Activated T-helper 1 cell treated with anti-CD3 and anti-CD28 coated beads, Interleukin-12 subunit alpha, Interleukin-12 subunit beta, Interleukin-2, Interleukin-4 antibody, amounts not matched to agents 30 ng/mL and 10 ng/mL and 1 ng/mL, durations not matched to agents 14 hours and 24 hours and 36 hours (primary cell): ENCODE measurements around the gene DSCAML1. TPM values are rescaled to one million over a fixed set of nuclear protein-coding genes. Genes with fewer than 3 reads are reported as not detected.

ENCODE experiments used
- DNase-seq: peaks from one replicate; pipeline ENCODE4 v3.0.0; 2021; ENCODE audit warnings: low spot score
- H3K27ac Mint-ChIP-seq: one replicate; pipeline ENCODE4 v1.8.0; 2021; ENCODE audit warnings: mild to moderate bottlenecking, mixed read lengths
- H3K27me3 Mint-ChIP-seq: one replicate; pipeline ENCODE4 v1.8.0; 2022; ENCODE audit warnings: mild to moderate bottlenecking, moderate library complexity, mixed read lengths; ENCODE audit not compliant: insufficient read depth
- H3K36me3 Mint-ChIP-seq: one replicate; pipeline ENCODE4 v1.8.0; 2021; ENCODE audit warnings: low read depth, mixed read lengths
- H3K4me1 Mint-ChIP-seq: one replicate; pipeline ENCODE4 v1.8.0; 2021; ENCODE audit warnings: low read depth, mixed read lengths
- H3K4me3 Mint-ChIP-seq: one replicate; pipeline ENCODE4 v1.8.0; 2021; ENCODE audit warnings: mild to moderate bottlenecking, moderate library complexity, mixed read lengths
- H3K9me3 Mint-ChIP-seq: one replicate; pipeline ENCODE4 v1.8.0; 2021; ENCODE audit warnings: mixed read lengths
- intact Hi-C: fragments of 100-400 bp; cut with micrococcal nuclease; formaldehyde crosslinking; loops from one replicate; pipeline ENCODE4 v1.15.1; 2024
- total RNA-seq: library from RNA; stranded (reverse); gene quantifications from 2 replicates; pipeline ENCODE4 v1.2.3, GENCODE V29; 2022

The DSCAML1 gene
- total RNA-seq, 1 donor from 2014 or later: not detected

- Mint-ChIP-seq H3K4me3 (no peak overlapping the region), H3K9me3 (no peaks in the 10 kb centered on the region), H3K4me1 (peaks cover 39% of the 10 kb centered on the region), H3K36me3 (no peaks in the 10 kb centered on the region), H3K27me3 (peaks cover 4% of the 10 kb centered on the region), H3K27ac (no peak overlapping the region)
- DNase-seq: no peak
- intact Hi-C loops: no loop called here
Observed at GRCh38 chr11:117607449-117607848, 189.6 kb downstream of the DSCAML1 start.

GRCh38 chr11:117606790-117607189 lies 190.2 kb downstream of the DSCAML1 start:
- intact Hi-C loops: no loop called here

GRCh38 chr11:117606211-117606610 lies 190.8 kb downstream of the DSCAML1 start:
- Mint-ChIP-seq H3K4me1 (peaks cover 36% of the 10 kb centered on the region), H3K27me3 (peaks cover 6% of the 10 kb centered on the region), H3K36me3 (no peaks in the 10 kb centered on the region), H3K4me3 (peak overlapping the region; percentile 13), H3K9me3 (no peaks in the 10 kb centered on the region), H3K27ac (no peak overlapping the region)
- no peak for DNase-seq
- intact Hi-C loops: no loop called here

More at GRCh38 chr11:117606790-117607189, 190.2 kb downstream of the DSCAML1 start:
- Mint-ChIP-seq H3K27ac (no peak overlapping the region), H3K36me3 (no peaks in the 10 kb centered on the region), H3K27me3 (peaks cover 4% of the 10 kb centered on the region), H3K4me1 (peaks cover 39% of the 10 kb centered on the region), H3K9me3 (no peaks in the 10 kb centered on the region), H3K4me3 (no peak overlapping the region)
- no peak for DNase-seq

GRCh38 chr11:117605331-117605730 lies 191.7 kb downstream of the DSCAML1 start:
- H3K4me1 Mint-ChIP-seq: peaks cover 27% of the 10 kb centered on the region
- no peak overlapping the region for H3K27ac Mint-ChIP-seq
- no peaks in the 10 kb centered on the region for H3K36me3 Mint-ChIP-seq
- intact Hi-C loops: no loop called here
- no peaks in the 10 kb centered on the region for H3K9me3 Mint-ChIP-seq
- no peak overlapping the region for H3K4me3 Mint-ChIP-seq
- peaks cover 12% of the 10 kb centered on the region for H3K27me3 Mint-ChIP-seq
- no peak for DNase-seq

- H3K27ac Mint-ChIP-seq: no peak overlapping the region
- H3K4me1 Mint-ChIP-seq: peaks cover 18% of the 10 kb centered on the region
- no peak for DNase-seq
- H3K27me3 Mint-ChIP-seq: peaks cover 13% of the 10 kb centered on the region
- H3K9me3 Mint-ChIP-seq: no peaks in the 10 kb centered on the region
- intact Hi-C loops: no loop called here
- H3K36me3 Mint-ChIP-seq: no peaks in the 10 kb centered on the region
- no peak overlapping the region for H3K4me3 Mint-ChIP-seq
Observed at GRCh38 chr11:117604336-117604995, 192.6 kb downstream of the DSCAML1 start.

GRCh38 chr11:117603932-117604331 lies 193.1 kb downstream of the DSCAML1 start:
- Mint-ChIP-seq H3K27me3 (peaks cover 13% of the 10 kb centered on the region), H3K9me3 (no peaks in the 10 kb centered on the region), H3K36me3 (no peaks in the 10 kb centered on the region), H3K27ac (no peak overlapping the region), H3K4me1 (peaks cover 16% of the 10 kb centered on the region), H3K4me3 (no peak overlapping the region)
- intact Hi-C loops: no loop called here
- no peak for DNase-seq

- intact Hi-C loops: no loop called here
- Mint-ChIP-seq H3K27ac (no peak overlapping the region), H3K4me1 (peaks cover 2% of the 10 kb centered on the region), H3K36me3 (no peaks in the 10 kb centered on the region), H3K9me3 (no peaks in the 10 kb centered on the region), H3K27me3 (peaks cover 14% of the 10 kb centered on the region), H3K4me3 (no peak overlapping the region)
- DNase-seq: no peak
Observed at GRCh38 chr11:117601006-117601708, 195.9 kb downstream of the DSCAML1 start.

GRCh38 chr11:117600234-117600783 lies 196.7 kb downstream of the DSCAML1 start:
- Mint-ChIP-seq H3K27me3 (peaks cover 12% of the 10 kb centered on the region), H3K9me3 (no peaks in the 10 kb centered on the region), H3K4me3 (no peak overlapping the region), H3K36me3 (no peaks in the 10 kb centered on the region), H3K27ac (no peak overlapping the region), H3K4me1 (no peaks in the 10 kb centered on the region)
- intact Hi-C loops: no loop called here
- no peak for DNase-seq

- DNase-seq: peak; percentile 23
- intact Hi-C loops: loop anchor here (2.0 kb wide), 1 partner anchor 14 kb away; no protein-coding TSS in a partner anchor
- peaks cover 12% of the 10 kb centered on the region for H3K27me3 Mint-ChIP-seq
- H3K36me3 Mint-ChIP-seq: no peaks in the 10 kb centered on the region
- no peaks in the 10 kb centered on the region for H3K4me1 Mint-ChIP-seq
- no peak overlapping the region for H3K4me3 Mint-ChIP-seq
- H3K9me3 Mint-ChIP-seq: no peaks in the 10 kb centered on the region
- H3K27ac Mint-ChIP-seq: no peak overlapping the region
Observed at GRCh38 chr11:117597071-117597470, 199.9 kb downstream of the DSCAML1 start.

- no peak for DNase-seq
- intact Hi-C loops: no loop called here
- H3K27ac Mint-ChIP-seq: no peak overlapping the region
- H3K9me3 Mint-ChIP-seq: no peaks in the 10 kb centered on the region
- H3K36me3 Mint-ChIP-seq: no peaks in the 10 kb centered on the region
- no peak overlapping the region for H3K4me3 Mint-ChIP-seq
- no peaks in the 10 kb centered on the region for H3K4me1 Mint-ChIP-seq
- peaks cover 5% of the 10 kb centered on the region for H3K27me3 Mint-ChIP-seq
Observed at GRCh38 chr11:117595440-117595839, 201.6 kb downstream of the DSCAML1 start.

GRCh38 chr11:117594721-117595120 lies 202.3 kb downstream of the DSCAML1 start:
- Mint-ChIP-seq H3K36me3 (no peaks in the 10 kb centered on the region), H3K9me3 (no peaks in the 10 kb centered on the region), H3K4me3 (no peak overlapping the region), H3K27ac (no peak overlapping the region), H3K4me1 (no peaks in the 10 kb centered on the region), H3K27me3 (peaks cover 3% of the 10 kb centered on the region)
- intact Hi-C loops: no loop called here
- no peak for DNase-seq

GRCh38 chr11:117593065-117593464 lies 204.0 kb downstream of the DSCAML1 start:
- intact Hi-C loops: no loop called here
- no peaks in the 10 kb centered on the region for H3K9me3 Mint-ChIP-seq

GRCh38 chr11:117591316-117592039 lies 205.5 kb downstream of the DSCAML1 start:
- H3K4me3 Mint-ChIP-seq: no peak overlapping the region
- no peaks in the 10 kb centered on the region for H3K27me3 Mint-ChIP-seq
- no peak overlapping the region for H3K27ac Mint-ChIP-seq
- H3K4me1 Mint-ChIP-seq: no peaks in the 10 kb centered on the region
- intact Hi-C loops: no loop called here
- DNase-seq: no peak
- H3K36me3 Mint-ChIP-seq: no peaks in the 10 kb centered on the region
- H3K9me3 Mint-ChIP-seq: no peaks in the 10 kb centered on the region

More at GRCh38 chr11:117593065-117593464, 204.0 kb downstream of the DSCAML1 start:
- H3K4me3 Mint-ChIP-seq: no peak overlapping the region
- H3K36me3 Mint-ChIP-seq: no peaks in the 10 kb centered on the region
- no peak overlapping the region for H3K27ac Mint-ChIP-seq
- no peaks in the 10 kb centered on the region for H3K27me3 Mint-ChIP-seq
- no peaks in the 10 kb centered on the region for H3K4me1 Mint-ChIP-seq
- DNase-seq: no peak
